HG03521 (cell line): ENCODE results near the gene MAMLD1.

ENCODE experiments used
- ATAC-seq: cut with Tn5 transposase; IDR thresholded peaks from one replicate; pipeline ENCODE4 v1.9.1; 2021; ENCODE audit warnings: mild to moderate bottlenecking, moderate library complexity; ENCODE audit not compliant: unreplicated experiment

Gene MAMLD1

GRCh38 chrX:150405576-150405975, 42.5 kb downstream of the MAMLD1 start:
- no peak for ATAC-seq

DNA sequence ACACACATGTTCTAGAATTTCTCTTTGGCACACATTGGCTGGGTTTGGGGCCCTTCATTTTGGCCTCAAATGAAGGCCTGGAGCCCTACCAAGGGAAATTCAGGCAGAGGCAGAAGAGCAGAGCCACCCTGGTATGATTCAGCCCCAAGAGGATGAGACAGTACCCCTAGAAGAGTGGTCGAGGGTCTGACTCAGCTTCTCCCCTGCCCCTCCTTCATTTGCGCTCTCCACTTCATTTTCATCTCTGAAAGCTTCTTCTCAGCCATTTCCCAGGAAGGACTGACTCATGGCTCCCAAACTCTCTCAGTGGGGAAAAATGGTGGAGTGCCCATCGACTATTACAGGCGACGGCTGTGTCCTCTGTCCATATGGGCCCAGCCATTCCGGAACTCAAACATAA, 43.5 kb downstream of the MAMLD1 start:
- ATAC-seq, result no peak

GRCh38 chrX:150408007-150408406, 44.9 kb downstream of the MAMLD1 start:
- no peak for ATAC-seq

DNA sequence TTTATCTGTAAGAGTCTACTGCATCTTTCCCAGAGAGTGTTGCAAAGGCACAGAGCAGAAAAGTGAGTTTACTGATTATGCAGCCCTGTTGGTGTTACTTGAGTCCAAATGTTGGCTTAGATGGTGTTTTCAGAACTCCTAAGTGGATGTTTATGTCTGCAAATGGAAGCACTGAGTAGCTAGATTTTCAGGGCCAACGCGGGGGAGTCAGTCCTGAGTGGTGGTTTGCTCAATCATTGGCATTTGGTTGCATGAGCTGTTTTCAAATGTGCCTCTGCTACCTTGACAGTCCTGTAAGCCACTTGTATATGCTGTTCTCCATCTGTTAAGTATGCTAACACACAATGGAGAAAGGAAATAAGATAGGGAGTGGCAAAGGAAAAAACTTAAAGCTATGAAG, 45.4 kb downstream of the MAMLD1 start:
- ATAC-seq, result no peak

DNA sequence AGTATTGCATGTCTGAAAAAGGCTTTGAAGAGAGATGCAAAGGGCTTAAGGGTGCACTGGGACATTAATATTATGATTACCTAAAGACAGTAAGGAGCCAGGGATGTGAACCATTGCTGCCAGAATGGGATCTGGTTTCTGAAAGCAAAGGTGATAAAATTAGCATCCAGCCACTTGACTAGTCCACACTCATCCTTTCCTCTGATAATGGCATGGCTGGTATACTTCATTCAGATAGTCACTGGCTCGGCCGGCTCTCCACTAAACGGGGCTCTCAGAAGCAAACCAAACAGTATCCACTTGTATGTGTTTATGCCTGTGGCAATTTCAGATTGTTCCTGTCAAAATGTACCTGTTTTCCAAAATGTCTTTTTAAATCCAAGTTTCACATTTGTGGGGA, 46.4 kb downstream of the MAMLD1 start:
- no peak for ATAC-seq

DNA sequence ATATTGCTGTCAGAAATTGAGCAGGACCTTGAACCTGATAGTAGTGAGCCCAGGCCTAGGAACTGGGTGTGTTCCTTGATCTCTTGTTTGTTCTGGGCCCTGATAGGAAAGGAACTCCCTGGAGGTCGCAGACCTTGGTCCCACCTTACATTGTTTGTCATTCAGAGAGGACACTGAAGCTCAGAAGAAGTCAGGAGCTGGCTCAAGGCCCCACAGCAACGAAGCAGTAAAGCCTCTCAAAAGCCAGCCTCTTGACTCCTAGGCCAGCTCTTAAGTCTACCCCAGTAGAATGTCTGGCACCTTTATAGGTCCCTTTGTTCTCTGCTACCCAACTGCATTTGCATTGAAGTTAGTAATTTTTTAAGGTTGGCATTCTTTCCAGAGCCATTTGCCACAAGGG, 46.8 kb downstream of the MAMLD1 start:
- ATAC-seq, result no peak

GRCh38 chrX:150410513-150410912, 47.4 kb downstream of the MAMLD1 start:
- ATAC-seq, result no peak

- ATAC-seq, result no peak
Observed at GRCh38 chrX:150411656-150412055, 48.5 kb downstream of the MAMLD1 start.

DNA sequence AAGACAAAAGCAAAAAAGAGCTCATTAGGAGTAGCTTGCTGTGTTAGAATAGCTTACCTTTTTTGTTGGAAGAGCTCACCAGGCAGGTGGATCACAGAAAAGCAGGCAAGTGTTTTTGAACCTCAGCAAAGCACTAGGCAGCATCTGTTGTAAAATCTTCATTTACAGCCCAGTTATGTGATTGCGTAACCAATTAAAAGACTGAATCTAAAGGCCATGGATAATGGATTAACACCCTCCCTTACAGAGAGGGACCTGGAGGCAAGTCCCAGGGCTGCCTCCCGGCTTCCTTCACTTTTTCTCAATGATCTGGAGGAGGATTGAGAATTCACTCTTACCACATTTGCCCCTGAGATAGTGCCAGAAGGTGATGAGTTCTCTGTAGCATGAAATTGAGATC, 51.1 kb downstream of the MAMLD1 start:
- no peak for ATAC-seq

GRCh38 chrX:150416469-150416868, 53.4 kb downstream of the MAMLD1 start:
- ATAC-seq, result no peak

GRCh38 chrX:150421816-150422215, 58.7 kb downstream of the MAMLD1 start:
- ATAC-seq, result no peak

- no peak for ATAC-seq
Observed at GRCh38 chrX:150429594-150429993, 66.5 kb downstream of the MAMLD1 start.

- ATAC-seq, result no peak
Observed at GRCh38 chrX:150436195-150436594, 73.1 kb downstream of the MAMLD1 start.

DNA sequence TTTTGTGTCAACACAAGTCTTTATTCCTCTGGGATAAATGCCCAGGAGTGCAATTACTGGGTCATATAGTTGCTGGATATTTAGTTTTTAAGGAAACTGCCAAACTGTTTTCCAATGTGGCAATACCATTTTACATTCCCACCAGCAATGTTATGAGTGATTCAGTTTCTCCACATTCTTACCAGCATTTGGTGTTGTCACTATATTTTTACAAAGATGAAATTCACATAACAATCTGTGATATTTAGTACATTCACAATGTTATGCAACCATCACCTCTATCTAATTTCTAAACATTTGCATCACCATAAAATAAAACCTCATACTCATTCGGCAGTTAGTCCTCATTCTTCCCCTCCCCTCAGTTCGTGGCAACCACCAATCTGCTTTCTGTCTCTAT, 75.0 kb downstream of the MAMLD1 start:
- ATAC-seq, result no peak

GRCh38 chrX:150446151-150446550, 83.0 kb downstream of the MAMLD1 start:
- ATAC-seq, result no peak

GRCh38 chrX:150446995-150447394, 83.9 kb downstream of the MAMLD1 start:
- ATAC-seq, result no peak

DNA sequence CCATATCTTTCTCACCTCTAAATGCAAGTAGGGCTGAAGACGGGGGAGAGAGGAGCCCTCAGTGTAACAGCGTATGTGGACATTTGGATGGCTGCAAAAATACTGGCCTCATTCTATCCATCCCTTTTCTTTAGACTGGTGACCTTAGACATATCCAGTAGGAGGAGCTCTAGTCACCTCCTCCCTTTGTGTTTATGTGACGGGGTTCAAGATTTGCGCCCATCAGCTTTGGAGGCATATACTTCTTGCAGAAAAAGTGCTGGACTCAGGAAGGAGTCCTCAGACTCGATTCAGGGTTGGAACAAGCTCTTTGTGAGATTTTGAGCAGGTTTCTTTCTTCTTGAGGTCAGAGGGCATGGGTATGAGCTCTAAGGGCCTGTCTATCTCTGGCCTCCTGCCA, 86.2 kb downstream of the MAMLD1 start:
- no peak for ATAC-seq

GRCh38 chrX:150450519-150451177, 87.5 kb downstream of the MAMLD1 start:
- no peak for ATAC-seq

DNA sequence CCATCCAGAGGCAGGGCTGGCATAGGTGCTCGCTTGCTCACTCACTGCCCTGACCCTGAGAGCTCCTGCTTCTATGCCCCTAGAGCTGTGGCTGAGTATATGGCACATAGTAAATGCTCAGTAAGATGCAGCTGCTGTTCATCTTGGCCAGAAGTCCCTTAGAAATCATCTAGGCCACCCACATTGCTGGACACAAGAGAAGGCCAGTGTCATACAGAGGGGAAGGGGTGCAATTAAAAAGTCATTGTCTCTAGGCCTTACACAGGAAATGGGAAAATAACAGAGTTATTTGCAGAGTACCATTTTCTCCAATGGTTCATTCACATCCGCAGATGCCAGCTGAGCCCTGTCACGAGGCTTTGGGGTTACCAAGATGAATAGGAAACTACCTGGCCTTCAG, 88.8 kb downstream of the MAMLD1 start:
- no peak for ATAC-seq

- no peak for ATAC-seq
Observed at GRCh38 chrX:150454083-150454482, 91.0 kb downstream of the MAMLD1 start.

GRCh38 chrX:150454508-150455214, 91.5 kb downstream of the MAMLD1 start:
- no peak for ATAC-seq

DNA sequence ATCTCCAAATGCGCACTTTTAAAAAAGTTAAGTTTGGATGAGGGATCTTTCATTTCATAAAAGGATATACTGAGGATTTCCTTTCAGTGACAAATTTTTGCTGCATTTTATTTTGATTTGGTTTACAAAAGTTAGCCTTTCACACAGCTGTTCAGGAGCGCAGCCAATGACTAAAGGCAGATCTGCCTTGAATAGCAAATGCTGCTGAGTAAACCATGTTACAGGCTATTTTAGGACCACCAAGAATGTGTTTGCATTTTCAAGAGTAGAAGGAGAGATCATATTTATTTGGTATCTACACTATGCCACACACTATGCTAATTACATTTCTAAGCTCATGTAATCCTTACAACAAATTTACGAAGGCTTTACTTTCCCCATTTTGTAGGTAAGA, 92.1 kb downstream of the MAMLD1 start:
- no peak for ATAC-seq

- no peak for ATAC-seq
Observed at GRCh38 chrX:150456466-150456865, 93.3 kb downstream of the MAMLD1 start.
